Heart left ventricle (tissue), 16 donors: ENCODE measurements around the gene BUB1B. TPM values are rescaled to one million over a fixed set of nuclear protein-coding genes. Genes with fewer than 3 reads are reported as not detected.

ENCODE experiments used
- ATAC-seq, 4 donors: fragments of 200-7000 bp; cut with Tn5 transposase; one replicate each; pipeline ENCODE4 v1.9.1; 2020 to 2022; ENCODE audit warnings: moderate library complexity in 4 of 4, mild to moderate bottlenecking in 3 of 4, moderate number of reproducible peaks in 1 of 4
- DNase-seq, 5 donors: peaks; one replicate each; pipeline ENCODE4 v3.0.0-alpha.2; 2020
- H3K27ac ChIP-seq, 12 donors: fragments of 200-600 bp; sonication (generic) in 4 of 12; one replicate each; pipeline versions ENCODE4 v1.5.0 to v1.8.0; 2016 to 2022; ENCODE audit warnings: mild to moderate bottlenecking in 2 of 12
- H3K27me3 ChIP-seq, 9 donors: fragments of 200-600 bp; sonication (generic) in 2 of 9; one replicate each; pipeline versions ENCODE4 v1.5.1 to v1.8.0; 2016 to 2022; ENCODE audit warnings: mild to moderate bottlenecking in 3 of 9
- H3K36me3 ChIP-seq, 9 donors: fragments of 200-600 bp; sonication (generic) in 2 of 9; one replicate each; pipeline versions ENCODE4 v1.5.0 to v1.8.0; 2018 to 2022; ENCODE audit warnings: mild to moderate bottlenecking in 2 of 9
- H3K4me1 ChIP-seq, 12 donors: fragments of 200-600 bp; sonication (generic) in 4 of 12; one replicate each; pipeline versions ENCODE4 v1.5.0 to v1.8.0; 2016 to 2022; ENCODE audit warnings: mild to moderate bottlenecking in 3 of 12
- H3K4me3 ChIP-seq, 12 donors: fragments of 200-600 bp; sonication (generic) in 4 of 12; one replicate each; pipeline versions ENCODE4 v1.5.0 to v1.8.0; 2017 to 2022; ENCODE audit warnings: mild to moderate bottlenecking in 9 of 12, moderate library complexity in 4 of 12
- H3K9me3 ChIP-seq, 12 donors: fragments of 200-600 bp; sonication (generic) in 4 of 12; one replicate each; pipeline versions ENCODE4 v1.5.0 to v1.8.0; 2016 to 2022; ENCODE audit warnings: mild to moderate bottlenecking in 1 of 12
- CTCF ChIP-seq, 12 donors: fragments of 200-600 bp; sonication (generic) in 4 of 12; IDR thresholded peaks; one replicate each; pipeline versions ENCODE4 v1.5.0 to v1.8.0; 2018 to 2022; ENCODE audit warnings: antibody characterized with exemption in 12 of 12, mild to moderate bottlenecking in 5 of 12
- POLR2A ChIP-seq, 2 donors: fragments of 450-650 bp; IDR thresholded peaks; one replicate each; pipeline ENCODE4 v1.6.1; 2017; ENCODE audit warnings: antibody characterized with exemption in 2 of 2, mild to moderate bottlenecking in 2 of 2, moderate library complexity in 2 of 2
- WGBS, 4 donors: extraction: QIAGEN DNeasy Blood & Tissue Kit in 2 of 4; methylation state at CpG; one replicate each; pipeline versions ENCODE4 v1.1.5 to v1.1.7; 2013 to 2018; 5-methylcytosine and 5-hydroxymethylcytosine counted together
- intact Hi-C, 10 donors: fragments of 100-400 bp; cut with DNase I; formaldehyde crosslinking; loops; one replicate each; pipeline versions ENCODE4 v1.11.1 to v1.14.2; 2022
- polyA plus RNA-seq, 2 donors: library from polyadenylated mRNA; stranded (reverse); fragments of 200-250 nt; gene quantifications; one replicate each; pipeline ENCODE4 v1.2.3, GENCODE V29; 2013
- total RNA-seq, 9 donors: library from RNA; depleted of rRNA in 2 of 9; stranded (reverse); fragments of >200 nt in 2 of 9; fragmentation: NEBNext Ultra II Directional in 3 of 9; extraction: Animal tissue kit (Norgen Biotek cat#: 25700) in 3 of 9; gene quantifications; one replicate each; pipeline versions ENCODE4 v1.1.0 to v1.2.4, GENCODE V29; 2016 to 2023
- donor health status: ischemic (EF 13 %, LVEDD 7.1; RV severe dilation, severe dysfunction).
- donor health status: healthy with polysubstance abuse.
- donor health status: DM: no; HTN: yes; CAD: no.
- donor health status: DM: no; HTN: no; CAD: no.
- donor health status: ischemic (EF 25% LVEDD 6.9; RV normal size, moderate dysfunction).
- donor health status: ischemic (EF 25% LVEDD 5.7; RV mildly dilated, moderate dysfunction).
- donor health status: healthy.
- donor health status: DM: yes; HTN: yes; CAD: no.
- donor health status: ischemic (EF 35%, LVEDD 5.7; RV mildly dilated, moderate dysfunction).
- donor health status: nonischemic (EF 11% LVEDD 7.7; RV severe dilation, severe dysfunction).
- donor health status: DM: yes; HTN: yes; CAD: no.
- donor health status: PGD.
- donor health status: ischemic (EF 29% LVEDD 5.4; RV normal size, mild dysfunction).
- donor health status: nonischemic (EF 23%, LVEDD 6.1; RV moderate dilation, normal function).

Gene BUB1B
- total and polyA plus RNA-seq, 11 donors = 0.11 to 6.4 (median 0.76) TPM; not detected in 1

GRCh38 chr15:40155270-40155910 is 5.5 kb upstream of the BUB1B start:
- TF ChIP-seq POLR2A (IDR thresholded peaks at IDR 0.05) (no peak), CTCF (IDR thresholded peaks at IDR 0.05) (no peak)
- H3K4me3 ChIP-seq = no peak overlapping the region
- H3K9me3 ChIP-seq = no peaks in the 10 kb centered on the region
- H3K36me3 ChIP-seq = no peaks in the 10 kb centered on the region
- intact Hi-C loops = loop anchor here in 3 of 10 donors (5.0 kb wide), 2 partner anchors 43 to 48 kb away; partner anchors contain the start of gene BMF (in 2 of the 3)
- DNase-seq = no peak
- no peaks in the 10 kb centered on the region for H3K27me3 ChIP-seq
- peak in 1 of 4 donors; percentile 25 for ATAC-seq
- peaks cover 0 to 2% (median under 1%) of the 10 kb centered on the region in 12 donors for H3K4me1 ChIP-seq
- H3K27ac ChIP-seq = no peak overlapping the region
- WGBS, 4 donors = 55 to 87% (median 67%) methylated on average over 4 to 5 of the region's 5 CpGs

GRCh38 chr15:40157778-40158447 is 3.0 kb upstream of the BUB1B start:
- TF ChIP-seq POLR2A (IDR thresholded peaks at IDR 0.05) = no peak
- no peak for TF ChIP-seq CTCF (IDR thresholded peaks at IDR 0.05)
- 79 to 97% (median 91%) methylated on average over 7 of the region's 7 CpGs for WGBS, 4 donors
- H3K27ac ChIP-seq = no peak overlapping the region
- H3K27me3 ChIP-seq = no peaks in the 10 kb centered on the region
- H3K36me3 ChIP-seq = no peaks in the 10 kb centered on the region
- H3K4me1 ChIP-seq = peaks cover 0 to 12% (median 6%) of the 10 kb centered on the region in 12 donors
- intact Hi-C loops = loop anchor here in 3 of 10 donors (5.0 kb wide), 2 partner anchors 46 to 51 kb away; partner anchors contain the start of gene BMF (in 2 of the 3)
- no peaks in the 10 kb centered on the region for H3K9me3 ChIP-seq
- no peak for ATAC-seq
- DNase-seq = no peak
- H3K4me3 ChIP-seq = no peak overlapping the region

GRCh38 chr15:40160021-40160420 is 848 bp upstream of the BUB1B start:
- no peak overlapping the region for H3K4me3 ChIP-seq
- intact Hi-C loops = loop anchor here in 6 of 10 donors (2.0 to 10.0 kb wide), 5 partner anchors 51 to 121 kb away; partner anchors contain the start of genes BMF (in 3 of the 6) and SRP14 (in 1 of the 6)
- H3K27me3 ChIP-seq = no peaks in the 10 kb centered on the region
- peaks cover 0 to 12% (median 6%) of the 10 kb centered on the region in 12 donors for H3K4me1 ChIP-seq
- no peak for ATAC-seq
- H3K36me3 ChIP-seq = no peaks in the 10 kb centered on the region
- no peak for TF ChIP-seq POLR2A (IDR thresholded peaks at IDR 0.05)
- no peak for TF ChIP-seq CTCF (IDR thresholded peaks at IDR 0.05)
- WGBS, 4 donors = 87 to 100% (median 97%) methylated on average over 3 of the region's 3 CpGs
- no peak for DNase-seq
- H3K27ac ChIP-seq = no peak overlapping the region
- H3K9me3 ChIP-seq = no peaks in the 10 kb centered on the region
